Dermis blood vessel endothelial cell (primary cell): Measurements from ENCODE around the gene FSTL5. TPM values are rescaled to one million over a fixed set of nuclear protein-coding genes. Genes with fewer than 3 reads are reported as not detected.
A peak's percentile ranks its signal among the peaks of the same experiment; 100 is the strongest.

Experiments used
- DNase-seq: peaks from one replicate; pipeline ENCODE4 v3.0.0; 2010
- total RNA-seq: library from RNA; depleted of rRNA; stranded (reverse); fragments of >200 nt; gene quantifications from 2 replicates; pipeline ENCODE4 v1.2.3, GENCODE V29; 2014

FSTL5 gene
- total RNA-seq, 1 donor from 2014 or later: under 0.01 TPM

DNA sequence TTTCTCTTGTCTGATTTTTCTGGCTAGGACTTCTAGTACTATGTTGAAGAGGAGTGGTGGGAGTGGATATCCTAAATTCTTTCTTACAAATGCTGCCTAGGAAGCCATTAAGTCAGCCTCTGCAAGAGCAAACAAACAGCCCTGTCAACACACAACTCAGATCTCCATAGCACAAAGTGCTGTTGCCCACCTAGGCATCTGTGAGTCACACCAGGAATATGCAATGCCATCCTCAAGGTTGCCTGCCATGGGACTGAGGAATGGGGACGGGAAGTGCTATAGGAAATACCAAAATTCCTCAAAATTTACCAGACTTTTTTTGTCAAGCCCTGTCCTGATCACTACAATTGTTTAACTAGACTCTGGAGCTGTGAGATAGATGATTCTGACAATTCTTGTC is 466.9 kb downstream of the FSTL5 start:
- peak; percentile 91 for DNase-seq

- peak; percentile 58 for DNase-seq
Observed at GRCh38 chr4:161680146-161680545, 483.7 kb downstream of the FSTL5 start.

- no peak for DNase-seq
Observed at GRCh38 chr4:161664740-161665139, 499.1 kb downstream of the FSTL5 start.

GRCh38 chr4:161663844-161664243 is 500.0 kb downstream of the FSTL5 start:
- DNase-seq: no peak

DNA sequence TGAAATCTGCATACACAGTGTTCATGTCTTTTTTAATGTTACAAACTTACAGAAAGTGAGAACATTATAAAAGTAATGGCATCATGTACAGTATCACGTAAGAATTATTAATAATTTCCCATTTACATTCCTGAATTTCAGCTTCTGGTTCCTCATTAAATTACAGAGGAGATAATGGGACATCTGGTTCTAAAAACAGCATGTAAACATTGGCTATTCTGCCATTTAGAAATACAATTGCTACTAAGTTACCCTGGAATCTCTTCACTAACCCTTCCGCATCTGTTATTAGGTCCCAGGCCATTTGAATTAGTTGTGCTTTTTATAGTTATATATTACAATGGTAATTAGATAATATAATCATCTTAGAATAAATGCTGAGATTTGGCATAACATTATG is 505.1 kb downstream of the FSTL5 start:
- DNase-seq: no peak

- no peak for DNase-seq
Observed at GRCh38 chr4:161657616-161658015, 506.2 kb downstream of the FSTL5 start.

DNA sequence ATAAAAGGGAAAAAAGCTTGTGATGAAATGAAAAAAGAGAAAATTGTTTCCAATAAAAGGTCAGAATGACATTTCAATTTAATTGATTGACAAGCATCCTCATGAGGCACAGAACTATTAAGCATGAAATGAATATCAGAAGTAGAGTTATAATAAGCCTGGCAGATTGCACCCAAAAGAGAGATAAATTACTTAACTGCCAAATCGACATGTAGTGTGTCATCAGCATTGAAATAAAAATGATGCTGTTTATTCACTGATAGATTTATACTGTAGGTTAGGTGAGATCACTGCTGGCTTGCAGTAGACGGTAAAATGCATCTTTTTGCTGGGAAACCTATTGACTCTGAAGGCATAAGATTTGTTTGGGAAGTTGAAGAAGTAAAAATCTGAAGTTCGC is 507.2 kb downstream of the FSTL5 start:
- DNase-seq: no peak

GRCh38 chr4:161655148-161655547 is 508.7 kb downstream of the FSTL5 start:
- DNase-seq: no peak

DNA sequence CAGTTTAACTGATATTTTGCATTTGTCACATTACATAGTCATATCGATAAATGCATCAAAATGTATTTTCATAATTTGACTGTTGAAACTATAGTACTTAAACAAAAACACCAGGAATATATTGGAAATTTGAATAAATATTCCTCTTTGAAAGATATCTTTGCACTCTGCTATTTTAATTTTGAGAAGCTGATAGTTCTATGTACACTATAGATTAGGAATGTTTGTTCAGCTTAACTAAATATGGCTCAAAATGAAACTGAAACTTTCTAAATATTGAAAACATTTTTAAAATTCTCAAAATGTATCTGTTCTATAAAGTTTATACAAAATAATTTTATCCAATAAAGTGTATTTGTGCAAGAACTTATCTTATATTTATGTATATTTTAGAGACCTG is 510.1 kb downstream of the FSTL5 start:
- DNase-seq: no peak

- no peak for DNase-seq
Observed at GRCh38 chr4:161651586-161651985, 512.2 kb downstream of the FSTL5 start.

DNA sequence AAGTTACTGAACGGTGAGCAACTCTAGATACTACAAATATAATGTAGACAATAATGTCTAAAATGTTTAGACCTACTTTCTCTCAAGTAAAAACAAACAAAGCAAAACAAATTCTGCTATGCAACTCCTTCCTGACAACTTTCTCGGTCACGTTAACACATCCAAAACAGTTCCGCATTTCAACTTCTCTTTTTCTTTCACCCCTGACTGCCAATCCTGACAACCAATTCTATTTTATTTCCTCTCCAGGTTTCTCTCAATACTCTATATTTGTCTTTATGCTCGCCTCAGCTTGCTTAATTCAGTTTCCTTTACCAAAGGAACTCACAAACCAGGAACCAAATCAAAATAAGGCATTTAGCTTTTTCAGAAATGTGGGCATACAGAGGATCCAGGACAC is 513.0 kb downstream of the FSTL5 start:
- DNase-seq: no peak

- no peak for DNase-seq
Observed at GRCh38 chr4:161647757-161648156, 516.0 kb downstream of the FSTL5 start.

- peak; percentile 47 for DNase-seq
Observed at GRCh38 chr4:161642708-161643107, 521.1 kb downstream of the FSTL5 start.

DNA sequence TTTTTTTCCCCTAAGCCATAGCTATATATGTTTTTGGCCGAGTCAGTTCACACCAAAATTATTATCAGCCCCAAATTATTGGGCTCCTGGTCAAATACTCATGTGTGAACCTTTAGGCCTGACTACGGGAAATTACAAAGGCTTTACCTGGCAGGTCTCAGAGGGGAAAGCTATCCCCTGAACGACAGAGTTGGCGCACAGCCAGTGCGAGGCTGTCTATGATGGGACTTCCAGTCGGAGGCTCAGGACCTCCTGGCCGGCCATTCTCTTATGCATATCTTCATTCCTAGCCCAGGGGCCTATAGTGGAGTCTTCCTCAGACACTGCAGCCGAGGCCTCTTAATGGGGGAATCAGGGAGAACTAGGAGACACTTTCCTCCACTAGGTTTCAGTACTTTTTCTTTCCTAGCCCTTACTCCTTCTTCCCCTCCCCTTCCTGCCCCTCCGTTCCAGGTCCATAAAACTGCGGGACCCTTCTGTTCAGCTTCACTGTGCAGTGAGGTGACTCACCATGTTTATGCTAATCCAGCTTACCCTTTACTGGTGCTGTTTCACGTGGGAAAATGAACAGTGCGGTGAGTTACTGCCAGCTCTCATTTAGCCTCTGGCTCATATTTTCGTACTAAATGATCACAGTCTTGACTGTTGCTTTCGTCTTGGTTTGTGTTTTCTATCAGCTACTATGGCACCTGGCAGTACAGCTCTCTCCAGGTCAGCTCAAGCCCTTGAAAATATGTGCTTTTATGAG is 533.9 kb downstream of the FSTL5 start:
- peak; percentile 10 for DNase-seq

- DNase-seq: no peak
Observed at GRCh38 chr4:161604516-161605300, 559.1 kb downstream of the FSTL5 start.

GRCh38 chr4:161601011-161601410 is 562.8 kb downstream of the FSTL5 start:
- DNase-seq: no peak

DNA sequence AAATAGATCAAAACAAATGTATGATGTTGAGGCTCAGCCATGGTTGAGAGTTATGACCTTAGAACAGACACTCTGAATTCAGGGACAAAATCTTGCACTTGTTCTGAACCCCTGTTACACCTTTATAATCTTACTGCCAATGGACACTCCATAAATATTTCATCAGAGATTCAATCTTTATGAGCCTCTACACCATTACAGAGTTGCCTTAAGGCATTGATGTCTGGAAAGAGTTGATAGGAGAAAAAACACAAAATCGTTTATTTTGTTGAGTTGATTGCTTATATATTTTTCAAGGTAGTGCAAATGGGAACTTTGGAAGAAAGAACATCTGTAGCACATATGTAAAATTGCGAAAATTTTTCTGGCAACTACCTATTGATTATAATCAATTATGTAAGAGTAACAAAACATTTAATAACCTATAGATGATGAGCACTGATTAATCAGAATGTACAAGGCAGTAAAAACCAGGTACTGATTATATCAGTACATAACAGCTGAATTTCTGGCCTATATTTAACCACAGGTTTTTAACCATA is 568.5 kb downstream of the FSTL5 start:
- no peak for DNase-seq

DNA sequence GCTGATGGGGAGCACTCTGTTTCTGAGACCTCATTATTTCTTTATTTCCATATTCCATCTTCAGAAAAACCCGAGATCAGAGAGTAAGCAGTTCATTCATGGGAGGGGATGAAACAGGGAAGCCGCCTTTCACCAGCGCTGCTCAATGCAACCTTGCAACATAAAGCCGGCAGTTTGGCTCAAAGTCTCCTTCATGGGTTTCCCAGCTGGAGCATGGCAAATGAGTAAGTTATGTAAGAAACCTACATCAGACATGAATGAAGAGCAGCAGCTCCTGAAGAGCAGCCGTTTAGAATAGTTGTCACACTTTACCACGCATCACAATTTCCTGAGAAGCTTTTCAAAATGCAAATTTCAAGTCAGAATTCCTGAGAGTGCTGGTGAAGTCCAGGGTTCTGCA is 578.8 kb downstream of the FSTL5 start:
- DNase-seq: no peak

GRCh38 chr4:161583549-161583948 is 580.3 kb downstream of the FSTL5 start:
- DNase-seq: no peak

GRCh38 chr4:161581262-161582230 is 582.3 kb downstream of the FSTL5 start:
- DNase-seq: no peak

- peak; percentile 86 for DNase-seq
Observed at GRCh38 chr4:161577579-161578301, 586.1 kb downstream of the FSTL5 start.

GRCh38 chr4:161573836-161574235 is 590.0 kb downstream of the FSTL5 start:
- DNase-seq: peak; percentile 40
